Measurements from ENCODE around the gene CFAP46.

DNA sequence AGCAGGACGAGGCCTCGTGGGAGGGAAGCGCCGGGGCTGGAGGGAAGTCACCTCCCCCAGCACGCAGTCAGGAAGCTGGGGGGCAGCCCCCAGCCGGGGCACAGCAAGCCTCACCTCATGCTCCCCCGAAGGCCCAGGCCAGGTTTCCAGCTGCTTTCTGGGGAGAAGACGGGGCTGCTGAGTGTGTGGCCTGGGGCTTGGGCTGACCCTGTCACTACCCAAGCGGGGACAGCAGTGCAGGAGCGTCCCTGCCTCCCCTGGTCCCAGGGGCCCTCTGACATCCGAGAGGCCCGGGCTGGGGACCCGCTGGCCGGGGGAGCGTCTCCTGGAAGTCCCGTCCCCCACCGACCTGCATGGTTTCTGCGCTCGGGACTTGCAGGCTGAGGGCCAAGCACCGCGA, 136.8 kb downstream of the CFAP46 start:
- TF ChIP-seq POLR2A (IDR thresholded peaks at IDR 0.05) (no peak), EP300 (IDR thresholded peaks at IDR 0.05) (no peak)
- TF ChIP-seq, protein P1, sequence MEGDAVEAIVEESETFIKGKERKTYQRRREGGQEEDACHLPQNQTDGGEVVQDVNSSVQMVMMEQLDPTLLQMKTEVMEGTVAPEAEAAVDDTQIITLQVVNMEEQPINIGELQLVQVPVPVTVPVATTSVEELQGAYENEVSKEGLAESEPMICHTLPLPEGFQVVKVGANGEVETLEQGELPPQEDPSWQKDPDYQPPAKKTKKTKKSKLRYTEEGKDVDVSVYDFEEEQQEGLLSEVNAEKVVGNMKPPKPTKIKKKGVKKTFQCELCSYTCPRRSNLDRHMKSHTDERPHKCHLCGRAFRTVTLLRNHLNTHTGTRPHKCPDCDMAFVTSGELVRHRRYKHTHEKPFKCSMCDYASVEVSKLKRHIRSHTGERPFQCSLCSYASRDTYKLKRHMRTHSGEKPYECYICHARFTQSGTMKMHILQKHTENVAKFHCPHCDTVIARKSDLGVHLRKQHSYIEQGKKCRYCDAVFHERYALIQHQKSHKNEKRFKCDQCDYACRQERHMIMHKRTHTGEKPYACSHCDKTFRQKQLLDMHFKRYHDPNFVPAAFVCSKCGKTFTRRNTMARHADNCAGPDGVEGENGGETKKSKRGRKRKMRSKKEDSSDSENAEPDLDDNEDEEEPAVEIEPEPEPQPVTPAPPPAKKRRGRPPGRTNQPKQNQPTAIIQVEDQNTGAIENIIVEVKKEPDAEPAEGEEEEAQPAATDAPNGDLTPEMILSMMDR (IDR thresholded peaks at IDR 0.05): no peak

Measured in ovary (tissue), 3 donors.